ENCODE data around the gene TRAF1.
"Not testable (repeated sequence)": the region's sequence is repeated elsewhere in the genome, so short reads cannot be mapped to it uniquely, and the experiment has no call there.

Gene TRAF1, protein sequence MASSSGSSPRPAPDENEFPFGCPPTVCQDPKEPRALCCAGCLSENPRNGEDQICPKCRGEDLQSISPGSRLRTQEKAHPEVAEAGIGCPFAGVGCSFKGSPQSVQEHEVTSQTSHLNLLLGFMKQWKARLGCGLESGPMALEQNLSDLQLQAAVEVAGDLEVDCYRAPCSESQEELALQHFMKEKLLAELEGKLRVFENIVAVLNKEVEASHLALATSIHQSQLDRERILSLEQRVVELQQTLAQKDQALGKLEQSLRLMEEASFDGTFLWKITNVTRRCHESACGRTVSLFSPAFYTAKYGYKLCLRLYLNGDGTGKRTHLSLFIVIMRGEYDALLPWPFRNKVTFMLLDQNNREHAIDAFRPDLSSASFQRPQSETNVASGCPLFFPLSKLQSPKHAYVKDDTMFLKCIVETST

DNA sequence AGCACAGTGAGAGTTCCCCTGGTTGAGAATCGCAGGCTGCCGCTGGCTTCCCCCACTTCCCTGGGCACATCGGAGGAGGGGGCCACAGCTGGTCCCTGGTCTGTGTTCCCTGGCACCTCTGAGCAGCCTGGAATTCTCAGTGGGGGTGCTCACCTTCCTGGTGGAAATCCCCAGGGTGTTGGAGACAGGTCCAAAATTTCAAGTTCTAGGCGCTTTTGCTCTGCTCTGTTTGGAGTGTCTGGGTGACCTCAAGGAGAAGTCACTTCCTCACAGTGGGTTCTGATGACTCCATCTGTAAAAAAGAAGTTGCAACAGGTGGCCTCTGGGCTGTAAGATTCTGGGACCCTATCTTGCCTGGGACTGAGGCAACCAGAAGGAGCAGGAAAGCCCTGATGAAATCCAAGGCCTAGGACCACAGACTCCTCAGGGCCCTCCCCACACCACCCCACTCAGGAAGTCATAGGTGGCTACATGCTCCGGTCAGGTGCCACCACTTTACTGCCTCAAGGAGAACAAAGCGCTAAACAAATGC is at the start of gene TRAF1:
TRAF1 (minus strand) TSS at position 400 of the 532 bp plus-strand sequence. CDS start 721 bp downstream, outside the sequence.
- no peak for DNase-seq

DNA sequence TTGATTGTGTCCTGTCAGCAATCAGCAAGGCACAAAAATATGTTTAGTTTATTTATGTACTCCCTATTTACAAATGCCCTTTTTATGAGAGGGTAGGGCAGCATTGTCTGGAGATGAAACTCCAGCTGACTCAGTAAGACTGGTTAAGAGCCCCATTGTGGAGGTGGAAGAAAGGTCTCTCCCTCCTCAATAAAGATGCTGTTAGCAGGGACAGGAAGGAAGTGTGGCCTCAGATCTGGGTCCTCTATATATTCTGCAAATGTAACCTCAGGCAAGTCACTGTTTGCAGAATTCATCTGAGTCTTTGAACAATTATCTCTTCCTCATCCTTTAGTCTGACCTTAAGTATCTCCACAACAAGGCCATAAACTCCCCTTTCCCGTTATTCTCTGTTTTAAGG is 48.3 kb upstream of the TRAF1 start:
- DNase-seq = no peak

DNA sequence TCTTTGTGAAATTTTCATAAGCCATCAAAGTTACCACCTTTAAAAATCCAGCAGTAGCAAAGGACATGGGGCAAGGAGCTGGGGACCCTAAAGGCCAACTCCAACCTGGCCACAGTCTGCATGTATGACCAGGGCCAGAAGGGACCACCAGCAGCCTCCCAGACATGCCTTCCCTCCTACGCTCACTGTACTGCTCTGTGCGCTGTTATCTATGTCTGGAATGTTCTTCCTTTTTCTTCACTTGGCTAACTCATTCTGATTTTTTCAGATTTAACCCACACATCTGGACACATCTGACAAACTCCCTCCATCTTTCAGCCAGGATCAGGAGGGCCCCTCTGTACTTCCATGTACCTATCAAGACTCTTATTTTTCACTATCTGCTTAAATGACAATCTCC is 47.6 kb upstream of the TRAF1 start:
- DNase-seq = no peak

DNA sequence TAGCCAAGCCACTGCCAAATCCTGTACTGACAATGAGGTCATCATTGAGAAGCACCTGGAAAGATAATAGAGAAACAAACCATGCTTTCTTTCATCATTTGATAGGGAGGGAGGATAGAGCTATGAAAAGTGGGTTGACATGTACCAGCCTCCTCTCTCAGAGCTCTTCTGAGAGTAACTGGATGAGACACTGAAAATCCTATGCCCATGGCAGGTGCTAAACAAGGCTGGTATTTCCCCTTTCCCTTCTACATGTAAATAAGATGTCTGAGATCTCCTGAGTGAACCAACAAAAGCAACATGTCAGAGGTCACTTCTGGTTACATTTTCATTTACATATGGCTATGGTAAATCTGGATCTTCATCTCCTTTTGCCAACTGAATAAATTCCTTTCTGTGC is 45.3 kb upstream of the TRAF1 start:
- DNase-seq = no peak

DNA sequence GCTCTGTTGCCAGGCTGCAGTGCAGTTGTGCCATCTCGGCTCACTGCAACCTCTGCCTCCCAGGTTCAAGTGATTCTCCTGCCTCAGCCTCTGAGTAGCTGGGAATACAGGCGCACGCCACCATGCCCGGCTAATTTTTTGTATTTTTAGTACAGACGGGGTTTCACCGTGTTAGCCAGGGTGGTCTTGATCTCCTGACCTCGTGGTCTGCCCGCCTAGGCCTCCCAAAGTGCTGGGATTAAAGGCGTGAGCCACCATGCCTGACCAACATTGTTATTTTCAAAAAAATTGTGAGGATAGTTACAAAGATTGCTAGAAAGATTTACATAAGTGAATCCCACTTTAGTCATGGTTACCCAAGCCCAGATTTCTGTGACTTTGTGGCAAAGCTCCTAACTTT is 44.9 kb upstream of the TRAF1 start:
- not testable (repeated sequence) for DNase-seq

DNA sequence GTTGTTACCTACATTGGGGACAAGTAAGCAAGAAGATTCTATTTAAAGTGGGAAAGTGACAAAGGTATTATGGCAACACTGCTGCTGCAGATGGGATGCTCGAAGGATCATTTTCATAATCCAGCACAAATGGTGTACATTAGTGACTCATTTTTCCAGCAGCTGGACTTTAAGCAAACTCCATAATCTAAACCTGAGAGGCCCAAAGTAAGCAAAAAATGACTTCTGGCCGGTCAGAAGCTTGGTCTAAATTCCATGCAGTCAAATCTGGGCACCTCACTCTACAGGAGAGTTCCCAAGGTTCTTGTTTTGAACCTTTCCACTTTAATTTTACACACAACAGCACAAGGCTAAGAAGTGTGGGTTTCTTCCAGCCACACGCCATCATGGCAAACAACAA is 43.6 kb upstream of the TRAF1 start:
- no peak for DNase-seq

DNA sequence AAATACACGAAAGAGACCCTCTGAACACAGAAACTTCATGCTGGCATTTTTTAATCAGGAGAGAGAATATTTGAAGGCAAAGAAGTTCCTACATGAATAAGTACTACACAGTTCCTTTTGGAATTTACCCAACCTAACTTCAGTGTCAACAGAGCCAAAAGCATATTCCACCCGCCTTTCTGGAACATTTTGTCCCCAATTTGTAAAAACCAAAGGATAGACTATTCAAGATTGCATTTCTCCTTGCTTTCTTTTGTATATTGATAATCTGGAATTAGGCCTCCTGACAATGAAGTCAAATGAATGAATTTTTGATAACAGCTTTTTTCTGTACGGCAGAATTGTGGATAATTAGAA is 39.4 kb upstream of the TRAF1 start:
- no peak for DNase-seq

DNA sequence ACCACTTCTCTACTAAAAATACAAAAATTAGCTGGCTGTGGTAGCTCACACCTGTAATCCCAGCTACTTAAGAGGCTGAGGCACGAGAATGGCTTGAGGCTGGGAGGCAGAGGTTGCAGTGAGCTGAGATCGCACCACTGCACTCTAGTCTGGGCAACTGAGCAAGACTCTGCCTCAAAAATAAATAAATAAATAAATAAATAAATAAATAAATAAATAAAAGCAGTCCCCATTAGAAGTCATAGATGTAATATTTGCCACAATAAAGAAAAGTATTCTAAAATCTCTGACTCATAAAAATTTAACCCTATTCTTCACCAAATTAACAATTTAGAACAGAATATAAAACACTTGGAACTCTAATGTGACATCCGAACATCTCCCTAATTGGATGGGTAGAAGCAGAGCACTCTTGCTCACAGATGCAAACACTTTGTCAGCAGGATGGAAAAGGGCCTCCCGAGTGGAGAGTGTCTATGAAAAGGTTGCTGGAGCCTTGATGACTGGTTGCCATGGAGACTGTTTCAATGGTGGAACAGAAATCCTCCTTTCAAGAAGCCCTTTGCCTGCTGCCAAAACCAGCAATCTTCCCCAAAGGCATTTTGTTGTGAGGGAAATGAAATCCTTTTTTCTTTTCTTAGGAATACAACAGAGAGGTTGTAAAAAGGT is 38.9 kb upstream of the TRAF1 start:
- no peak for DNase-seq

DNA sequence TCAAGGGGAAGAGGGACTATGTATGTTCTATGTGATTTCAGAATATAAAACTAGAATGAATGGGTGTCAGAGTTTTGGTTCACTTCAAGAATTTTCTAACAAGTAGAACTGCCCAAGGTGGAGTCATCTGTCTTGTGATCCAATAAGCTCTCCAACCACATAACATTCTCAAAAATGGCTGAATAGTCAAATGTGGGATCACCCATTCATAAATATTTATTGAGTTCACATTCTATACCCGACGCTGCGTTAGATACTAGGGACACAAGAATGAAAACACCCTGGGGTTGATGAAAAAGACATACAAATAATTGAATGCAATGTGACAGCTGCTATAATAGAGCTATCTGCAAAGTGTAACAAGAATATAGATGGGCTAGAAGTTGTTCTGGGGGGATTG is 35.3 kb upstream of the TRAF1 start:
- DNase-seq = no peak

DNA sequence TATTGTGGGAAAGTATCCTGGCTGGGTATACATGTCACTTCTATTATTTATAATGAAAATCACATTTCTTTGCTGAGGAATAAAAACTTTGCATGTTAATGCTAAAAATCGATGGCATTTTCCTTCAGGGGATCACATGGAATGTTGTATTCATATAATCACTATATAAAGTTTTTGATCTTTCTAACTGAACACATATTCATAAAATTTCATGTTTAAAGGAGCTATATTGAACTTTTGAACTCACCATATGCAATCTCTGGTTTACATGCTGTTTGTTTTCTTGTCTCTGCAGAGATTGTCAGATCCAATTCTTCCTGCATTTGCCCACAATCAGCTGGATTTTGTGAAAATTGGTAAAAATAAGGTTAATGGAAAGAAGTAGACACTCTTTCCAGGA is 33.4 kb upstream of the TRAF1 start:
- no peak for DNase-seq

DNA sequence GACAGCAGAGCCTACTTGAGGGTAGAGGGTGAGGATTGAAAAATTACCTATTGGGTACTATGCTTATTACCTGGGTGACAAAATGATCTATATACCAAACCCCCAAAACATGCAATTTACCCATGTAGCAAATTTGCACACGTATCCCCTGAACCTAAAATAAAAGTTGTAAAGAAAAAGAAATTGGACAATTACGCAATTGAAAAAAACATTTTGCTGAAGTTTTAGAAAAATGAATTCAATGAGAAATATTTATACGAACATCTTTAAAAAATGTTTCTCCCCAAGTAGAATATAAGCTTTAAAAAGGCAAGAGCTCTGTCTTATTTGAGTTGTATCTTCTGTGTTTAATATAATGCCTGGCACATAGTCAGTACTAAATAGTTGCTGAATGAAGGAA is 30.3 kb upstream of the TRAF1 start:
- DNase-seq = no peak

DNA sequence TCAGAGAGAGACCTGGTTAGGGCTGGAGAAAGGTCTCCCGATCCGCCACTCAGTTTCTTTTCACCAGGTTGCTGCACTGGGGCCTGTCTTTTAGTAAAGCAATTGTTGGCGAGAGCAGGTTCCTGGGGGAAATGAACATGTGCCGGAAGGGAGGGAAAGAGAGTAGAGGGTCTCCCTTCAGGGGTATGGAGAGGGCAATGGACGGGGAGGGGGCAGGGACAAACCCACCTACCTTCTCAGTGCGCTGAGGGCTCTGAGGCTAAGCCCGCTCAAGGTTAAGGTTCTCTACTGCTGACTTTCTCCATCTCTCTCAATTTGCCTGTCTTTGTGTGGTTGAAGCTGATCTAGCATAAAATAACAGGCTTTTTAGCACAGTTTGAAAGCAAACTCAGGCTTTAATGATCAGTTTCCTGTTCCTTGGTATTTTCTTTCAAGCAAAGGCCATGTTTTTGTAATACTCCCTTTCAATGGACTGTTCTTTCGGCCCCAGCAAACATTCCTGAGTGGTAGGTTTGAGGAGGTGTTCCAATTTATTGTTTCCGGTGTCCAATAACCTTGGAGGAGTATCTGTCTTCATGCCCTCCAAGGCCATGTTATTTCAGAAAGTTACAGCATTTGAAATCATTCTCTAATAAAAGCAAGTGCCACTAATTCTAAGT is 25.5 kb upstream of the TRAF1 start:
- DNase-seq = no peak

DNA sequence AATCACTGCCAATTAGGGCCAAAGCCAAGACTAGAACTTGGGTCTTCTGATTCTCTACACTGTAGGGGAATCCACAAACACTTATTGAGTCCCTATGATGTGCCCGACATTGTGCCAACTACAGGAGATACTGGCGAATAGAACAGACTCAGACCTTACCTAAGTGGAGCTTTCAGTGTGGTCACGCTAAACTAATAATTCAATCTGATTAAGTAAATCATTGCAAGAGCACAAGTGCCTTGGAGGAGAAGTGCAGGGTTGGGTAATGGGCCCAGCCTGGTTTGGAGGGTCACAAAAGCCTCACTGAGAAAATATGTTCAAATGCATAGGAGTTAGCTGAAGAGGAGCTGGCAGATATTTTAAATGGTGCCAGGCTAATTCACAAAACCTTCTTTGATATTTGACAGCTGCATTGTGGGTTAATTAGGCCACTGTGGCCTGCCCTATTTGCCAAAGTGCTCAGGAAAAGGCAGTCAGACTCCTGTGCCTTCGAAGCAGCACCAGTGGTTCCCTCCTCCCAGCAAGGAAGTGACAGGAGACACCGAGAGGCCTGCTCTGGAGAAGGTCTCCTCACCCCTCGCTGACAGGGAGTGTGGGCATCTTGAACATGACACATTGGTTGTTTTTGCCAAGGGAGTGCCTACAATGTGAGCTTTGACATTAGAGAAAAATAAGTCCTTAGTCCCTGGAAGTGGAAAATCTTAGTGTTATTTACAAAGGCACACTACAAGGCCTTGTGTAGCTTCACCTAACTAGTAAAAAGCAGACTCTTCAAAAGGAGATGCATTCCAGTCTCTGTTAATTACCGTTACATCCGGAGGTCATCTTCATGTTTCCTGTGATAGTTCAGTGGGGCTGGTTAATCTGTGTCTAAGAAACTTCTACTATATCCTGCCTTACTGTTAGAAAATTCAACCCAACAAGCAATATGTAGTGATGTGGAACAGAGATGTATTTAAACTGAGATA is 24.1 kb upstream of the TRAF1 start:
- no peak for DNase-seq

DNA sequence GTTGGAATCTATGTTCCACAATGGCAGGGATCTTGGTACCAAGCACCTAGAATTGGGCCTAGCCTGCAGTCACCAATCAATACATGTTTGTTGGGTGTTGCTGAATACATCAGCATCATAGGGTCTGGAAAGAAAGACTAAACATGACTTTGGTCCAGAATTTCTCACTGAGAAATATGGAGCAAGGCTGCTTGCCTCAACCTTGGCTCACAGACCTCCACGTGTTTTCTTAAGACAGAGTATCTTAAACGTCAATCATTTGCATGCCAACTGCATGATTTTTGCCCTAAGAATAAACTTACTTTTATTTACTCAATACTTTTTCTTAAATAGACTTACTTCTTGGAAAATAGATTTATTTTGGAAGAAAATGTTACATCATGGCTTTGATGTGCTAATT is 22.7 kb upstream of the TRAF1 start:
- no peak for DNase-seq

DNA sequence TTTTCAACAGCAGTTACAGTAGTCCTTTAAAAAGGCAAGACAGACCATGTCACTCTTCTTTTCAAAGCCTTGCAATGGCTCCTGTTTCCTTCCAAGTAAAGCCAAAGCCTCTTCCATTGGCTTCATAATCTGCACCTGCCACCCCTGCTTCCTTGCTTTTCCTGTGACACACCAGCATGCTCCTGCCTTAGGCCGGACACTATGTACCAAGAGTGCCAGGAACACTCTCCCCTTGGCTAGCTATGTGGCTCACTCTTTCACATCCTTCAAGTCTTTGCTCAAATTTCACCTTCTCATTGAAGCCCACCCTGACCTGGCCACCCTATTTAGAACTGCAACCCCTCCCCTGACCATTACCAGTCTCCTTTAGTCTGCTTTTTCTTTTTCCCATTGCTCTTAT is 22.2 kb upstream of the TRAF1 start:
- DNase-seq = no peak

DNA sequence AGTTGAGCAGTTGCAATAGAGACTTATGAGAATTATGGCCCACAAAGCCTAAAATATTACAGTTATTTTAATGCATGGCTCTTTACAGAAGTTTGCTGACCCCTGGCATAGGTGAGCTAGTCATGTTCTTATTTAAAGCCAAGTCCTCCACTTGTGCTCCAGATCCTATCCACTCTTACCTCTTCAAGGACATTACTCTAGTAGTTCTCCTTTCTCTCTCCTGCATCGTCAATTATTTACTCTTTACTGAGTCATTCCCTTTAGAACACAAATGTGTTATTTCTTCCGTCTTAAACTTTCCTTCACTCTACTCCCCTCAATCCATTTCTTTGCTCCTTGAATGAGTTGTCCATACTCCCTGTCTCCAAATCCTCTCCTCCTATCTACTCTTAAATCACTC is 20.6 kb upstream of the TRAF1 start:
- no peak for DNase-seq

DNA sequence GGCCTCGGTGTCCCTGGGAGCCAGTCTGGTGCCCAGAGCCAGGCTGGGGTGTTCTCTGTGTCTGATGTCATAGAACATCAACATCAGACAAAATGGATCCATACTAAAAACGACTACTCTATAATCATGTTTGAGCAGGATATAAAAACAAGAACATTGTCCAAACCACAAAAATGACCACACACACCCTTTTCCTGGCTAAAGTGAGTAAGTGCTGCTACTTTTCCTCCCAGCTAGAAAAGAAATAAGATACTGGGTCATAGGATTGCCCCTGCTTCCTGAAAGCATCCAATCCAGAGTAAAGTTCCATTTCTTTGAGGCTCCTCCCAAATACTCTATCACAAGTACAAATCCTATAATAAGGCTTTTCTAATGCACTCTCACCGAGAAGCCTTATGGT is 19.7 kb upstream of the TRAF1 start:
- DNase-seq = no peak

DNA sequence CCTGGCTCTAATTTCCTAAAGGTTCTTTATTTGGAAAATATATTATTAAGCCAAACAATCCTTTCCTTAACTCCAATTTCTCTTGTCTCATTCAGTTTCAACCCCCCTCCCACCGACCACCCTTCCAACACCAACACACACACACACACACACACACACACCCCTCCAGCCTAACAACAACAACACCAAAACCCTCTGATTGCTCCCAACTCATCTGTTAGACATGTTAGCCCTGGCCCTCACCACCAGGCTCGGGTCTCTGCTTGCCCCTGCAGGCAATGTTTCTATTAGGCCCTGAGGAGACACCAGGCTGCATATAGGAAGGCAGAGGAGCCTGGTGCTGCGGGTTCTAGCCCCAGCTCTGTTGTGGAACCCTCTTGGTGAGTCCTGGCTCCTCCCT is 18.4 kb upstream of the TRAF1 start:
- DNase-seq = no peak

DNA sequence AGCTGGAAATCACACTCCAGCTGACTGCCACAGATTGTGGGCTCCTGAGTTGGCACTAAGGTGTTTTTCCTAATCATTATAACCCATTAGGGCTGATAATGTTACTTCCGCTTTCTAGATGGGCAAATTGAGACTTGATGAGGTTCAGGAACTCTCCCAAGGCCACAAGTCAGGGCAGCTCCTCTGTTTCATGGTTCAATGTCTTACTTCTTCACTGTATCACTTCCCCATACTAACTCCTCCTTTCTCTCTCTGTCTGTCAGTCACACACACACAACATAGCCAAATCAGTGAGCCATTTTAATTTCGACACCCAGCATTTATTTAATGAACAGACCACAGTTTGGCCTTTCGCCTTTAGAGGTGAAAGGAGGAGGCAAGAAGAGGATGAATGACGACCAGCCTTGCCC is 17.8 kb upstream of the TRAF1 start:
- DNase-seq = no peak

DNA sequence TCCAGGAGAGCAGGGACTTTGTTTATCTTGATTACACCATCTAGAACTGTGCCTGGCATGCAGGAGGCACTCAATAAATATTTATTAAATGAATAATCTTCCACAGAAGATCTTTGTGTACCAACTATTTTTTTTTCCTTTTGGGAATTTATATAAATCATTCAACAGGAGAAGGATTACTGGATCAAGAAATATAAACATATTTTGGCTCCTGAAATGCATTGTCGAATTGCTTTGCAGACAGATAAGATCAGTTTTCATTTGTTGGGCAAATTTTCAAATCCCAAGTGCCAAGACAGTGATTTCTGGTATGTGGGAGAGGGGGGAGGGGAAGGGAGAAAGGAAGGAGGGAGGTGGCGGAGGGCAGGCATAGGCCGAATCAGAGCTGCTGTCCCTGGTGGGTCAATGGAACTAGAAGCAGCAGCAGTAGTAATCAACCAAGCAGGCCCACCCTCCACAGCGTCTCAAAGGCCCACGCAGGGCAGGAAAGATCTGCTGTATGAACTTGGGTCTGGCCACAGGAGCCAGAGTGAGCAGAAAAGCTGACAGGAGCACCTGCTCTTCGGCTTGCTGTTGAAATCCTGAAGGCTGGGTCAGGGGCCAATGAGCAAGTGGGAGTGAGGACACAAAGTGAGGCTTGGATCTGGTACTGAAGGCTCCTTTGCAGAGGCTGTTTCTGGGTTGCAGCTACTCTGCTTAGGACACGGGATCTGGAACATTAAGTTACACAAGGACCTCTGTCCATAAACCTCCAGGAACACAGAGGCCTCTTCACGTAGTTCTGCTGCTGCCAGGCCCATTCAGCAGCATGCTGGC is 15.8 kb upstream of the TRAF1 start:
- DNase-seq = no peak

DNA sequence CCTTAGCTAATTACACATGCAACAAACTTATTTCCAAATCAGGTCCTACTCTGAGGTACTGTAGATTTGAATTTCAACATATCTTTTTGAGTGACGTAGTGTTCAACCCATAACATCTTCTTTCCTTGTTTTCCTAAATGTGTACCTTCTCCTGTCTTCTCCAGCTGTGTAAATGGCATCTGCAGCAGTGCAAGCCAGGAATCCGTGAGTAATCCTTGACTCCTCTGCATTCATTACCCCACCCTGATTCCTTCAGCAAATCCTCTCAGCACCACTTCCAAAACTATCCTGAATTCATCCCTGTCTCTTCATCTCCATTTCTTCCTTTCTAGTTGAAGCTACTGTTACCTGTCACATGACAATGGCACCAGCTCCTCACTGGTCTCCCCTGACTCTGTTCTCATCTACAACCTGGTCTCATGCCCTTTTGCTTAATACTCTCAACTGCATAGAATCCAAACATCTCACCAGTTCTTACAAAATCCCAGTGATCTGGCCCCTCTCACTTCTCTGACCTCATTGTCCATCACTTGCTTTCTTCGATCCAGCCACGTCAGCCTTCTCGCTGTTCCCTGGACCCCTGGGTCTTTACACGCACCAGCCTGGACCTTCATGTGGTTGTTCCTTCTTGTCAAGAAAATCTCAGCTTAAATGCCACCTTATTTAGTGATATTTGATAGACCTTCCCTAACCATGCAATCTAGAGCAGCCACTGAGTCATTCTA is 14.6 kb upstream of the TRAF1 start:
- no peak for DNase-seq
